HG03342 (cell line): ENCODE data around the gene PIM2.
A peak's percentile ranks its signal among the peaks of the same experiment; 100 is the strongest.

Source experiments
- ATAC-seq: cut with Tn5 transposase; IDR thresholded peaks from one replicate; pipeline ENCODE4 v1.9.1; 2021; ENCODE audit warnings: mild to moderate bottlenecking, moderate library complexity; ENCODE audit not compliant: unreplicated experiment

Gene PIM2

DNA sequence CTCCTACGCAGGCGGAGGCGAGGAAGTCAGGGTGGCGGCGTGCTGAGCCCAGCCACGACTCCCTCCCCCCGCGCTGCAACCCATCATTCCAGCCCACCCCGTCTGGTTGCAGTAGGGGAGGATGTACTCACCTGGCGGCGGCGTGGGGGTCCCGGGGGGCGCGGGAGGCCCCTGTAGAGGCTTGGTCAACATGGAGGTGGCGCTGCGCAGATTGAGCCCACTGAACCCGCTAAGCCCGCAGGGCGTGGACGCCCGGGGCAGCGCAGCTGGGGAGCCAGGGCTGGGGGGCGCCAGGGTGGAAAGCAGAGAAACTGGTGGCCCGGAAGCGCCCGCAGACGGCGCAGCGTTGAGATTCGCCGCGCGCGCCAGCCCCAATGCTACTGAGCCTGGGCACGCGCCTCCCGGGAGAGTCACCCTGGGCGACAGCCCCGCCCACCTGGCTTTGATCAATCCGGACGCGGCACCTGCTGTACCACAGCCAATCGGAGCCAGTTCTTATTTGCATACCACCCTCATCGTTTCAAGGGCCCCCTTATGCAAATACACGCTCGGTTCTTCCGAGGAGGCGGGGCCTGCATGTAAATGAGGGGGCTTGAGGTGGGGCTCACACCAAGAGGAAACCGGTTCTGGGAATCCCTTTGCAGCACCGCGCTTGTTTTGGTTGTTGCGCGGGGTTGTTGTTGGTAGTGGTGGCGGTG, at the start of gene PIM2:
PIM2 (minus strand) TSS at position 382 of the 698 bp plus-strand sequence; CDS start at position 192, 190 bp downstream.
- ATAC-seq: peak; percentile 69

DNA sequence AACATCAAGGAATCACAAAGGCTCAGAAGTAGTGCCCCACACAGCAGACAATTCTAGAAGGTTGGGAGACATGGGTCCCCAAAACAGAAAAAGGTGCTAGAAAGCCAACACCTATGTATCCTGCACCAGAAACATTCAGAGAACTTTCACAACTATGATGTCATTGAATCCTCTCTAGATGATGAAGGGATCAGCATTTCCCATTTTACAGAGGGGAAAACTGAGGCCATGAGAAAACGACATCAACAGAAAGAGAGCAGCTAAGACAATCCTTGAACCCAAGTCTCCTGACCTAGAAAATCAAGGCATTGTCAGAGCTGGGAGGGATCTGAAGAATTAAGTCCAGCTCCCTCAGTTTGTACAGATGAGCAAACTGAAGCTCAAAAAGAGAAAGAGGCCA, 49.6 kb upstream of the PIM2 start:
- no peak for ATAC-seq

DNA sequence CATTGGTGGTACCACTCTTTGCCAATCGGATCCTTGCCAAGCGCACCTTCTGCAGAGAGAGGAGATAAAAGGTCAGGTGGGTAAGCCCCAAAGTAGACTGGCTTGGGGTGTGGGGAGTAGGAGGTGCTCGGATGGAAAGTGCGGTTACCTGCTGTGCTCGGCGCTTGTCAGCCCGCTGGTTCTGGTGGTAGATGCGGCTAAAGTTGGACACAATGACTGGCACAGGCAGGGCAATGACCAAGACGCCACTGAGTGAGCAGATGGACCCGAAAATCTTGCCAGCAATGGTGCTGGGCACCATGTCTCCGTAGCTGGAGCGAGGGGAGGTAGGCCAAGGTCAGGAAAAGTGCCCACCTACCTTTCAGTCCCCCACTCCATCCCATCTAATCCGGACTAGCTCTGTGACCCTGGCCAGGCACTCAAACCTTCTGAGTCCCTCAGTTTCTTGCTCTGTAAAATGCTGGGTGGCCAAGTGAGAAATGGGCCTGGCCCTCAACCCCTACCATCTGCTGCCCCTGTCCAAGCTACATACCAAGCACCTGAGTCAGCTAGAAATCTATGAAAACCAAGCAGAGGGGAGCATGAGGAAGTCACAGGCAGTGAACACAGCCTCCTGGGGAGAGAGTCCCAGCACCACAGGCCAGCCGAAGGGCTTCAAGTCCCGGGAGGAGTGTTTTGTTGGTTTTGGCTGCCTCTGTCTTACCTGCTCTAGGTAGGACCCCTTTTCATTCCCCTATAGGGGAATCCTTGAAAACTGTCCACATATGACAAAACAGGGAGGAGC, 48.2 kb upstream of the PIM2 start:
- no peak for ATAC-seq

DNA sequence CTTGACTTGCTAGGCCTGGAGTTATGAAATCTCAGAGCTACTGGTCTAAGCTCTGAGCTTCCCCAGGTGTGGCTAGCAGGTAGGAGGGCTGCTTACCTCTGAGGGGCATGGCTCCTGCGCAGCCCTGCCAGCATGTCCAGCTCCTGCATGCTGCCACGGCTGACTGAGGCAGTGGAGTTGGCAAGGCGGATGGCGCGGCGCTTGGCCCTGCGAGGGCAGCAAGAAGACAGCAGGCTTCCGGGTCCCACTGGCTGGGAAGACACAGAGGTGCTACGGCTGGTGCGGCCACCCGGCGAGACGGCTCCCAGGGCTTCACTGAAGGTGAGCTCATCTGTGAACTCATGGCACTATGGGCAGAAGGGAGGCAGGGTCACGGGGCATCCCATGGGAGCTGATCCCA, 47.1 kb upstream of the PIM2 start:
- no peak for ATAC-seq

DNA sequence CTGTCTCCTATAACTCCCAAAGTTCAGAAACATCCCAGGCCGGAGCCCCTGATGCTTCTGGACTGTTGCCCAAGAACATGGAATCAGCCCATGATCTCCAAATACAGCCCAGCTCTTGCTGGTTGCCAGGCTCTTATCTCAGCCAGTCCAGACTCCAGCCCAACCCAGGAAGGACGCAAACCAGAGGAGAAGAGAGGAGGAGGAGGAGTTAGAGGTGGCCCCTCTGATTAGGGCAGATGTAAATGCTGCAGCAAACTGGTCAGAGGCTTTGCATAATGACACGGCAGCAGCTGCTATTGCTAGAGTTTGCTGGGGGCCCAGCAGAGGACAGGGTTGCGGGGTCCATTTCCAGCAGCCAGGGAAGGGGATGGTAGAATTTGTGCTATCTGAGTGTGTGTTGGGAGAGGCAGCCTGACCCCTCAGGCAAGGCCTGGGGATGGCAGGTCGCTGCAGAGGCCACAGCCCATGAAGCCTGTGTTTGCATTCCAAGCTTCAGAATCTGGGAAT, 42.8 kb upstream of the PIM2 start:
- no peak for ATAC-seq

DNA sequence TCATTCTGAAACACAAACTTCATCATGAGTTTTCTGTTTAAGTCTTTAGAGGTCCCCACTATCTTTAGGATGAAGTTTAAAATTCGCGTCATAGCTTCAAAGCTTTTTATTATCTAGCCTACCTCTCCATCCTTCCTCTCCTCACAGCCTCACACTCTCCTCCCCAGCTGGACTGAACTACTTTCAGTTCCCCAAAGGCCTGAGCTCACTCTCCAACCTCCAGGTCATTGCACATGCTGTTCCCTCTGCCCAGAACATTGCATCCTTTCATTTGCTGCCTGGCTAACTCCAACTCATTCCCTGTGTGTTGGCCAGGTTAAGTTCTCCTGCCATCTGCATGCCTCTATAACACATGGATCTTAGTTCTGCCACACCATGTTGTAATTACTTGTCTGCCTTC, 41.5 kb upstream of the PIM2 start:
- no peak for ATAC-seq

DNA sequence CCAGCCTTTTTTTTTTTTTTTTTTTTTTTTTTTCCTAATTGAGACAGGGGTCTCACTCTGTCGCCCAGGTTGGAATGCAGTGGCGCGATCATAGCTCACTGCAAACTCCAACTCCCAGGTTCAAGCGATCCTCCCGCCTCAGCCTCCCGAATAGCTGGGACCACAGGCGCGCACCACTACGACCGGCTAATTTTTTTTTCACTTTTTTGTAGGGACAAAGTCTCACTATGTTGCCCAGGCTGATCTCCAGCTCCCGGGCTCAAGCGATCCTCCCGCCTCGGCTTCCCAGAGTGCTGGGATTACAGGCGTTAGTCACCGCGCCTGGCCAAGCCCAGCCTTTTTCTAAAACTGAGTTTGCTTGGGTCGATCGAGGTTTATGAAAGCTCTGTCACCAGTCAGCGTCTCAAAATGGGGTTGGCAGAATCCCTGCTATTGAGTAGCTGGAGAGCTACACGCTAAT, 39.8 kb upstream of the PIM2 start:
- ATAC-seq: no peak

DNA sequence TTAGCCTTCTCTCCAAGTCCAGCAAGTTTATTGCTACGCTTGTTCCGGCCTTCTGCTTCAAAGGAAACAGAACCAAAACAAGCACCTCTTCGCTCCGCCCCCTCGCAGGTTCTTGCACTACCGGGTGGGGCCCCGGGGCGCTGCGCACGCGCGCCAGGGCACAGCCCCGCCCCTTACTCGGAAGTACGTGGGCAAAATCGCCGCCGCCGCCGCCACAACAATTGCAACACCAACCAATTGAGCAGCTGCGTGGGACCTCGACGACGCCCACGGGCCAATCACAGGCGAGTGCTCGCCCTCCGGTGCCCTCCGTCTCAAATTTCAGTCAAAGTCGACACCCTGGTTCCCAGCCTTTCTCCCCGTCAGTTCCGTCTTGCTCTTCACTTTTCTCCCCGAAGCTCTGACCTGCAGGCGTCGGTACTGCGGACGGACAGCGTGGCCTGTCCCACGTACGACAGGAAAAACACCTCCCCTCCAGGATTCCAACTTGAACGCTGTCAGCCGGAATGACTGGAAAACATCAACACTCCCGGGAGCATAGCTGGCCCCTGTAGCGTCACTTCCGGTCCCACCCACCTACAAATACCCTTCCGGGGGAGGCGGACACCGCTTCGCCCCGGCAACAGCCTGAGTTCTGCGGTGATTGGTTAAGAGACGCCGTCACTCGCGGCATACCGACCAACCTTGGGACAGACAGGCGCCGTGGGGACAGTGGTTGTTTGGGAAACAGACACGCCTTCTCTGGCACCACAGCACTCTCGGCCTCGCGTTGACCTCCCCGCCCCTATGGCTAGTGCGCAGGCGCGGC, 39.2 kb upstream of the PIM2 start:
- peak; percentile 82 for ATAC-seq

DNA sequence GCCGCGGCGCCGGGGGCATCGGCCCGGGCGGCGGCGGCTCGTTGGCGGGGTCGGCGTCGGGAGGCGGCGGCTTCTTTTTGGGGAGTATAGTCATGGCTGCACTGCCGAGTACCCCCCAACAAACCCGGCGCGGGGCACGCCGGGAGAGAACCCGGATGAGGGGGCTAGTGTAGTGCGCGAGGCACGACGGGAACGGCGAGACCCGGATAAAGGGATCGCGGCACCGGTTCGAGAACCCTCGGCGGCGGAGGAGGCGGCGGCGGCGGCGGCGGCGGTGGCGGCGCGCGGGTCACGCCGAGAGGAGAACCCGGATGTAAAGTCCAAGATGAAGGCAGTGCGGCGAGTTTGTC, 38.6 kb upstream of the PIM2 start, which contains the start of gene OTUD5:
OTUD5 (minus strand) TSS at position 131 of the 350 bp plus-strand sequence; CDS start at position 94, 37 bp downstream.
- ATAC-seq: peak; percentile 35

DNA sequence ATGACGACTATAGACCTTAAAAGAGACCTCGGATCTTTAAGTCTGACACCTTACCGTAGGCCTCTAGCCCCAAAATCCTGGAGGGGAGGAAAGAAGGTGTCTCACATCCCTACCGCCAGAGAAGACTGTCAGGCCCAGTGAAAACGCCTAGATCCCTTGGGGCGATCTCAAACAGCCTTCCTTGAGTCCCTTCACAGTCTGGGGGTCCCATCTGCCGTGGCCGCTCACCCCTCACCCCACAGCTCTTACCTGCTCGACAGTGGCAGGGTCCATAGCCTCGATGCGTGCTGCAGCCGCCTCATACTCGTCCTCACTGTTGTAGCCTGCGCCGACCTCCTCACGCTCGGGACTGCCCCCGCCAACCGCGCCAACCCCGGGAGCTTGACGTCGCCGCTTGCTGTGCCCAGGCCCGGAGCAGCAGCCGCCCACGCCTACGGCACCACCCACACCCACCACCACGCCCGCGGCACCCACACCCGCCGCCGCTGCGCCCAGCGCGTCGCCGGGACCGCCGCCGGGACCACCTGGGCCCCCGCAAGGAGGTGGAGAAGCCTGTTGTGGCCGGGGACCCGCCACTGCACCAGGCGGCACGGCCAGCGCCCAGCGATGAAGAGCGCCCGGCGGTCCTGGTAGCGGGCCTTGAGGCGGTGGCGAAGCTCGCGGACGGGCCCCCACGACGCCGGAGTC, 38.0 kb upstream of the PIM2 start:
- peak; percentile 1 for ATAC-seq

DNA sequence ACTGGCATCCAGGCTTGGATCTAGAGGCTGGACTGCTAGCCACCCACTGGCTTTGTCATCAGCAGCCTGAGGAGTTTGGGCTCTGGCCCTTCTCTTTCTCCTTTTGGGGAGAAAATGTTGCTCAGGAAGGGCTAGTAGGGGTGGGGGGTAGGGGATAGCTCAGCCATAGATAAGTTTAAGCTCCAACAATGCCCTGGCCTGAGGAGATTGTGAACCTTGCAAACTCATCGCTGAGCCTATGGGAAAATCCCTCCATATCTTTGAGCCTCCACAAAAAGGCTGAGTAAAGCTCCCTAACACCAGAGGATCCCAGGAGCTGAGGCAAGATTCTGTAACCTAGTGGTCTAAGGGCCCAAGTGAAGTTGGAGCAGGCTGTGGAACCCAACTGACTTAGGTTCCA, 29.8 kb upstream of the PIM2 start:
- no peak for ATAC-seq

DNA sequence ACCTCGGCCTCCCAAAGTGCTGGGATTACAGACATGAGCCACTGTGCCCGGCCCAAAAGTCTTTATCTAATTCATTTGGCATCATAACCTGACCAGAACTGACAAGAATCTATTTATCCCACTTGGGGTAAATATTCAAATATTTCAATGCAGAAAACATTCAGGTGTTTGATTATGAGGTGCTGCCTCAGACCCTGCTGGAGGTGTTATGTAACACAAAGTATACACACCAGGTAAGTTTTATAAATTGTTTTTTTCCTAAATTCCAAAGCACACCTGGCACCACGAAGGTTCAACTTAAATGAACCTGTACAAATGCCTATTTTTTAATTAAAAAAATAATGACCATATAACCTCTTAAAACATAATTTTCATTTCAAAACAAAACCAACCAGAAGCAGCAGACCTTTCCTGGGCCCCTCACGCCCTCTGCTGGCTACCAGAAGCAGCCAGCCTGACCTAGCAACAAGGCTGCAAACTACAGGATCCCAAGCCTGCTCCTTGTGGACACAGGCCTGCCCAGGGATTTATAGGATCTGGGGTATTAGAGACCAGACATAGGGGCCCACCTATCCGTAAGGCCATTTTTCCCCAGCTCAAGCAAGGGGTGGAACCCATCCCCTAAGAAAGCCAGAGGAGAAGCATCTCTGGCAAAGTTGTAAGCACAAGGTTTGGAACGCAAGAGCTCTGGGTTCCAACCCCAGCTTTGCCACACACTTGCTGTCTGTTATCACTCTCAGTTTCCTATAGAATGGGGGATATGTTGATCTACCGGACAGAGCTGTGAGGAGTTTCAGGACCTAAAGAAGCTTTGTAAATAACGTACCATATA, 26.9 kb upstream of the PIM2 start:
- ATAC-seq: peak; percentile 54

DNA sequence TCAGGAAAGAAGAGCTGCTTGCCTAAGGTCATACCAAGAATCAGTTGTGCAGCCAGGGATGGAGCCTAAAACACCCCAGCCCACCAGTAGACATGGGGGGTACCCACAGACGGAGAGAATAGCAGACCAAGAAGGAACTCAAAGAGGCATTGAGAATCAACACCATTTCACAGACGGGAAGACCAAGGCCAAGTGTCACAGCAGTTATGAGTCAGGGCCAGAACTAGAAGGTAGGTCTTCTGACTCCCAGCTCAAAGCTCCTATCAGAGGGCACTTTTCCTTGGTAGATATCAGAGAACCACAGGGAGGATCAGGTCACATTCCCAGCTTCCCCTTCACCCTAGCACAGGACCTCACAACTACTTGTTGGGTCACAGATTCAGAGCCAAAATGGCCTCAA, 24.1 kb upstream of the PIM2 start:
- ATAC-seq: no peak

DNA sequence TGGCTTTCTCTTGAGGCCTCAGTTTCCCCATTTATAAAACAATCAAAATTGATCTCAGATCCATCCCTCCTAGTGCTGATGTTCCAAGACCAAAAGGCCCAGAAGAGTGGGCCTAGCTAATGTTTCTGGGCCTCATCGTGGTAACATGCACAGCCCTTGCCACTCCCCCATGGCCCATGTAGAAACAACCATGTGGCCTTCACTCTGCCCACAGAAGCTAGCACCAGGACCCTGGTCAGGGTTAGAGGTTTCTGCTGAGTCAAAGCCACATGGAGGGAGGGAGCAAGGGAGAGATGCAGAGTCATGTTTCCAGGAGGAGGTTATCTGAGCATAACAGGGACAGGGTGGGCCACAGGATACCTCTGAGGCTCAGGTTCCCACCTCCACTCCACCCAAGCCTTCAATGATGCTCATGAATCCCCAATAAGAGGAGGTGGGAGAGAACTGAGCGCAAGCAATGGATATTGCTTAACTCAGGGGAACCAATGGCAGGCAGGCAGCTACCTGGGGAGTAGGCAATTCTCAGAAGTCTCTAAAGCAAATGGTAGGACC, 21.7 kb upstream of the PIM2 start:
- no peak for ATAC-seq

DNA sequence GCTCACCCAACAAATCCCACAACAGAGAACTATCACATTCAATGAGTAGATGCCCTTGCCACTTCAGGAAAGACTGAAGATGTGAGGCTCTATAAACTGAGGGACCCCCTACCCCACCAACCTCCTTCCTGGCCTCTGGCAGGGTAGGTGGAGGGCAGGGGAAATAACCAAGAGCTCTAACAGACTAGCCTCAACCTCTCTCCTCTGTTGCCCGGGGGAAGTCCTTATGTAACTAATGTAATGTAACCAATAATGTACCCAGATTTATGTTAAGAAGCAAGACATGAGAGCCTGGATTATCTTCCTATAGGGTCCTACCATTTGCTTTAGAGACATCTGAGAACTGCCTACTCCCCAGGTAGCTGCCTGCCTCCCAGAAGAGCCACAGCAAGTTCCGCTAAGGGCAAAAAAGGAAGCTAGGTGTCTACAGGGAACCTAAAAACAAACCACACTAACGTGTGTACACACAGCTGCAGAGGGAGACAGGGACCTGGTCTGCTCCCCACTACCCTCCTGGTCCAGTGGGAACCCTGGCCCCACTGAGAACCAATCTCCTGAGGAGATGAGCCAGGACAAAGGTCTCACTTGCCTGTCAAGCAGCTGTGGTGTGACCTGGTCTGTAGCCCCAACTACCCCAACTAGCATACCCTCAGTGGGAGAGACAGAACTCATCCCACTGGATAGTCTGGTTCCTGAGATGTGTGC, 20.9 kb upstream of the PIM2 start:
- peak; percentile 27 for ATAC-seq

DNA sequence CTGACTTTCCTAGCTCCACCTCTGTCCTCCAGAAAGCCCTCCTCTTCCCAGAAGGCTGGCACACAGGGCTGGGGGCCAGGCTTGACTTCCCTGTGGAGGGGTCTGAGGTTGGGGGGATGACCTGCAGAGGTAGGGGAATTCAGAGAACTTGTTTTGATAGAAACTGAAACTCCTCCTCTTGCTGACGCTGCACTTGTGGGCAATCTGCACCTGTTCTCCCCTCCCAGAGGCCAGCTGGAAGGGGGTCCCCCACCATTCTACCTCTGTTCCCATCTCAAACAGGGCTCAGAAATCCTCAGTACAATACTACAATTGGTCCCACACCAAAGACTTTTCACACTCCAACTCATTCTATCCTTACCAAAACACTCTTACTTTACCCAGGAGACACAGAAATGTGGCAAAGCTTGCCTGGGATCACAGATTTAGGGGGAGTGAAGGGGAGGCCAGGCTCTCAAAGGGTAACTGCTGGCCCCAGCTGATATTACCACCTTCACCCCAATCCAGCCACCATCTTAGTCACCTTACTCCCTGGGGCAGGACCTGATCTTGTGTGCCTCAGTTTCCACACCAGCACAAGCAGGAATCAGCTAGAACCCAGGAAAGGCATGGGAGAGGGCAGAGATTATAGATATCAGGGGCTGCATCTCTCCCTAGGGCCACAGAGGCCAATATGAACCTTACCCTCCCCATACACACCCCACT, 20.0 kb upstream of the PIM2 start:
- ATAC-seq: peak; percentile 48

DNA sequence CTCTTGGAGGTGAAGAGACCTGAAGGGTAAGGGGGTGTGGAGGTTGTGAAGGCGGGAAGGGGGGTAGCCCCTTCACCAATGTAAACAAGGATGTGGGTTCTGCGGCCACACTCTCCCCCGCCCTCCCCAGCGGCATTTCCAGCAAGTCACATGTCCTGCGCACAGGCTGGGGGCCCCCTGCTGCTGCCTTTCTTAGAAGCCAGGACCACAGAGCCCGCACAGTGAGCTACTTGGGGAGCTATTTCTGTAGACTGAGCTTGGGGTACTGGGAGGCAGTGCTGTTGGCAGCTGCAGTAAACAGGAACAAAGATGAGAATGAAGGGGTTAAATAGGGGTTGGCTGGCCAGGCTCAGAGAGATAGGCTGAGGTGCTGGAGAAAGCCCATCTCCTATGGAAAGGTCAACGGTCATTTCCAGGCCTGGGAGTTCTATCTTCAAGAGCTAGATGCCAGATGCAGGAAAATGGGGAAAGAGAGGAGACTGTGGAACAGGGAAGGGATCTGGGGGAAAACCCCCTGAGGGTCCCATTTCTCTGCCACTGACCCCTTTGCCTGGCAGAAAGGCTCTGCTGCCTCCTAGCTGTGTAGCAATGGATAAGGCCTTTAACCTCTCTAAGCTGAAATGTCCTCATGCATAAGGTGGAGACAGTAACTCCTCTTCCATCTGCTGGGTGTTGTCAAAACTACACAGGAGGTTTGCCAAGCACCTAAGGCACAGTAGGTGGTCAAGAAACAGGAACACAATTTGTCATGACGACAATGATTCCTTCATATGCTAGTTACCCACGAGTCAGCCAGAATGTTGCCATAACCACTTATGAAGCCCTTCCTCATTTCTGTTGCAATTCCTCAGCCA, 18.5 kb upstream of the PIM2 start:
- ATAC-seq: peak; percentile 63
